Pancreas (tissue), 10 donors: ENCODE results near the gene LINGO1. TPM values are rescaled to one million over a fixed set of nuclear protein-coding genes. Genes with fewer than 3 reads are reported as not detected.

Source experiments
- ATAC-seq, 4 donors: fragments of 200-7000 bp; cut with Tn5 transposase; one replicate each; pipeline versions ENCODE4 v1.8.0 to v1.9.1; 2020; ENCODE audit warnings: mild to moderate bottlenecking in 4 of 4, moderate library complexity in 4 of 4
- DNase-seq, 6 donors: peaks; one replicate each; pipeline ENCODE4 v3.0.0-alpha.2; 2020
- FAIRE-seq: peaks from 2 replicates; lab custom pipeline; 2012; peaks lifted over from hg19 to GRCh38; lab: Jason Lieb, UNC
- H3K27ac ChIP-seq, 4 donors: fragments of 200-600 bp; sonication (generic); 1 replicate in 3 of 4; 2 replicates in 1 of 4; pipeline versions ENCODE4 v1.5.0 to v1.8.0; 2020
- H3K27me3 ChIP-seq, 4 donors: fragments of 200-600 bp; one replicate each; pipeline ENCODE4 v1.8.0; 2021
- H3K36me3 ChIP-seq, 3 donors: fragments of 200-600 bp; sonication (generic) in 1 of 3; one replicate each; pipeline versions ENCODE4 v1.5.0 to v1.8.0; 2020 to 2021
- H3K4me1 ChIP-seq, 3 donors: fragments of 200-600 bp; one replicate each; pipeline ENCODE4 v1.8.0; 2021
- H3K4me3 ChIP-seq, 4 donors: fragments of 200-600 bp; sonication (generic) in 2 of 4; one replicate each; pipeline versions ENCODE4 v1.5.0 to v1.8.0; 2020 to 2021
- H3K9me3 ChIP-seq, 4 donors: fragments of 200-600 bp; one replicate each; pipeline ENCODE4 v1.8.0; 2021
- CTCF ChIP-seq, 4 donors: fragments of 200-600 bp; sonication (generic) in 3 of 4; IDR thresholded peaks; one replicate each; pipeline versions ENCODE4 v1.5.0 to v1.8.0; 2021; ENCODE audit warnings: antibody characterized with exemption in 4 of 4
- WGBS, 2 donors: extraction: QIAGEN DNeasy Blood & Tissue Kit; methylation state at CpG; one replicate each; pipeline ENCODE4 v1.1.7; 2013; 5-methylcytosine and 5-hydroxymethylcytosine counted together
- intact Hi-C, 3 donors: fragments of 100-400 bp; cut with DNase I; formaldehyde crosslinking; loops; one replicate each; pipeline versions ENCODE4 v1.11.1 to v1.14.2; 2022
- polyA plus RNA-seq, 2 donors: library from polyadenylated mRNA; stranded (reverse); fragments of 200-250 nt; gene quantifications; one replicate each; pipeline ENCODE4 v1.2.3, GENCODE V29; 2013
- total RNA-seq, 6 donors: library from RNA; stranded (reverse); fragmentation: NEBNext Ultra II Directional in 4 of 6; extraction: Animal tissue kit (Norgen Biotek cat#: 25700) in 4 of 6; gene quantifications; one replicate each; pipeline versions ENCODE4 v1.2.1 to v1.2.4, GENCODE V29; 2021 to 2023
- donor health status: healthy with polysubstance abuse.
- donor health status: DM: no; HTN: no; CAD: no; lungs with moderate emphysema.
- donor health status: DM: no; HTN: no; CAD: no.
- donor health status: control.
- donor health status: control.
- donor health status: Bipolar disorder and iron deficiency.
- donor health status: DM: yes; HTN: yes; CAD: no.
- donor health status: DM: no; HTN: no; CAD: no.
- donor health status: DM: no; HTN: no; CAD: no.
- donor health status: DM: yes; HTN: yes; CAD: no.

Gene LINGO1
- total and polyA plus RNA-seq, 8 donors = 0.80 to 3.0 (median 1.7) TPM

GRCh38 chr15:77670558-77671361, 38.0 kb upstream of the LINGO1 start:
- intact Hi-C loops = no loop called here
- DNase-seq = peak in 1 of 6 donors; percentile 27
- ATAC-seq = no peak
- no peaks in the 10 kb centered on the region for H3K36me3 ChIP-seq
- no peaks in the 10 kb centered on the region for H3K9me3 ChIP-seq
- no peaks in the 10 kb centered on the region for H3K4me1 ChIP-seq
- no peak overlapping the region for H3K4me3 ChIP-seq
- WGBS, 2 donors = 71 to 79% methylated on average over 5 of the region's 5 CpGs
- H3K27ac ChIP-seq = no peak overlapping the region
- TF ChIP-seq CTCF (IDR thresholded peaks at IDR 0.05) = no peak
- H3K27me3 ChIP-seq = no peaks in the 10 kb centered on the region
- no peak for FAIRE-seq

- FAIRE-seq (no peak), DNase-seq (no peak), ATAC-seq (no peak)
- H3K36me3 ChIP-seq = no peaks in the 10 kb centered on the region
- WGBS, 2 donors = 76 to 80% methylated on average over 4 of the region's 4 CpGs
- intact Hi-C loops = loop anchor here in 1 of 3 donors (10.0 kb wide), 1 partner anchor 145 kb away; no protein-coding TSS in a partner anchor
- H3K4me3 ChIP-seq = no peak overlapping the region
- TF ChIP-seq CTCF (IDR thresholded peaks at IDR 0.05) = no peak
- no peaks in the 10 kb centered on the region for H3K27me3 ChIP-seq
- H3K9me3 ChIP-seq = no peaks in the 10 kb centered on the region
- H3K4me1 ChIP-seq = no peaks in the 10 kb centered on the region
- no peak overlapping the region for H3K27ac ChIP-seq
These were observed 37.2 kb upstream of the LINGO1 start for GRCh38 chr15:77669896-77670295.

- no peaks in the 10 kb centered on the region for H3K36me3 ChIP-seq
- no peaks in the 10 kb centered on the region for H3K9me3 ChIP-seq
- no peak for TF ChIP-seq CTCF (IDR thresholded peaks at IDR 0.05)
- ATAC-seq (no peak), FAIRE-seq (no peak), DNase-seq (no peak)
- H3K27me3 ChIP-seq = no peaks in the 10 kb centered on the region
- H3K27ac ChIP-seq = no peak overlapping the region
- H3K4me1 ChIP-seq = no peaks in the 10 kb centered on the region
- intact Hi-C loops = loop anchor here in 1 of 3 donors (10.0 kb wide), 1 partner anchor 147 kb away; no protein-coding TSS in a partner anchor
- 39 to 47% methylated on average over 11 of the region's 11 CpGs for WGBS, 2 donors
- H3K4me3 ChIP-seq = no peak overlapping the region
These were observed 34.9 kb upstream of the LINGO1 start for GRCh38 chr15:77667338-77668234.

- ATAC-seq (no peak), DNase-seq (peak in 1 of 6 donors; percentile 11), FAIRE-seq (no peak)
- no peak overlapping the region for H3K27ac ChIP-seq
- no peak for TF ChIP-seq CTCF (IDR thresholded peaks at IDR 0.05)
- WGBS, 2 donors = 83 to 86% methylated on average over 5 of the region's 5 CpGs
- H3K9me3 ChIP-seq = no peaks in the 10 kb centered on the region
- intact Hi-C loops = loop anchor here in 1 of 3 donors (10.0 kb wide), 1 partner anchor 149 kb away; no protein-coding TSS in a partner anchor
- no peaks in the 10 kb centered on the region for H3K4me1 ChIP-seq
- no peaks in the 10 kb centered on the region for H3K27me3 ChIP-seq
- H3K4me3 ChIP-seq = no peak overlapping the region
- no peaks in the 10 kb centered on the region for H3K36me3 ChIP-seq
These were observed 33.6 kb upstream of the LINGO1 start for GRCh38 chr15:77666296-77666660.
